GM19193 (cell line): ENCODE measurements around the gene PPP1R10.

Experiments used
- POLR2A ChIP-seq: IDR thresholded peaks from 4 replicates; pipeline ENCODE4 v1.6.1; 2011; ENCODE audit not compliant: insufficient read depth, insufficient read length; ENCODE audit errors: extremely low read depth

PPP1R10 gene

GRCh38 chr6:30590509-30590908 lies 26.5 kb downstream of the PPP1R10 start:
- TF ChIP-seq POLR2A = no peak

- TF ChIP-seq POLR2A = no peak
Observed at GRCh38 chr6:30589754-30590358, 27.2 kb downstream of the PPP1R10 start.

GRCh38 chr6:30583921-30584320 lies 33.1 kb downstream of the PPP1R10 start:
- no peak for TF ChIP-seq POLR2A

GRCh38 chr6:30578051-30578450 lies 39.0 kb downstream of the PPP1R10 start:
- no peak for TF ChIP-seq POLR2A

- no peak for TF ChIP-seq POLR2A
Observed at GRCh38 chr6:30573113-30573512, 43.9 kb downstream of the PPP1R10 start.

GRCh38 chr6:30572148-30572547 lies 44.9 kb downstream of the PPP1R10 start:
- TF ChIP-seq POLR2A = no peak

GRCh38 chr6:30571762-30572082 lies 45.3 kb downstream of the PPP1R10 start:
- TF ChIP-seq POLR2A = no peak

GRCh38 chr6:30571075-30571761 lies 45.8 kb downstream of the PPP1R10 start, which contains the start of gene ABCF1:
Gene ABCF1, plus strand, starts transcription at chr6:30571442. Its CDS starts 46 bp downstream, at chr6:30571488.
- TF ChIP-seq POLR2A = peak; percentile 96

- TF ChIP-seq POLR2A = no peak
Observed at GRCh38 chr6:30570740-30571074, 46.3 kb downstream of the PPP1R10 start.

- no peak for TF ChIP-seq POLR2A
Observed at GRCh38 chr6:30570263-30570662, 46.8 kb downstream of the PPP1R10 start.

GRCh38 chr6:30568245-30568644 lies 48.8 kb downstream of the PPP1R10 start:
- no peak for TF ChIP-seq POLR2A

- no peak for TF ChIP-seq POLR2A
Observed at GRCh38 chr6:30565772-30566171, 51.3 kb downstream of the PPP1R10 start.

GRCh38 chr6:30564114-30564513 lies 52.9 kb downstream of the PPP1R10 start:
- no peak for TF ChIP-seq POLR2A

- TF ChIP-seq POLR2A = no peak
Observed at GRCh38 chr6:30562470-30563425, 54.3 kb downstream of the PPP1R10 start.

- TF ChIP-seq POLR2A = no peak
Observed at GRCh38 chr6:30560930-30561329, 56.1 kb downstream of the PPP1R10 start.

- TF ChIP-seq POLR2A = no peak
Observed at GRCh38 chr6:30557683-30557981, 59.4 kb downstream of the PPP1R10 start.

GRCh38 chr6:30556906-30557682 lies 59.9 kb downstream of the PPP1R10 start, which contains the start of gene PRR3:
Gene PRR3, plus strand, starts transcription at chr6:30557295. Its CDS starts 50 bp downstream, at chr6:30557345.
- TF ChIP-seq POLR2A = peak; percentile 69
